Activated CD8-positive, alpha-beta memory T cell treated with anti-CD3 and anti-CD28 coated beads for 48 hours (primary cell): ENCODE measurements around the gene TH.

Source experiments
- DNase-seq, 3 experiments: peaks; one replicate each; pipeline ENCODE4 v3.0.0-alpha.2; 2020; ENCODE audit warnings: low read depth in 2 of 3, low spot score in 2 of 3

Gene TH

DNA sequence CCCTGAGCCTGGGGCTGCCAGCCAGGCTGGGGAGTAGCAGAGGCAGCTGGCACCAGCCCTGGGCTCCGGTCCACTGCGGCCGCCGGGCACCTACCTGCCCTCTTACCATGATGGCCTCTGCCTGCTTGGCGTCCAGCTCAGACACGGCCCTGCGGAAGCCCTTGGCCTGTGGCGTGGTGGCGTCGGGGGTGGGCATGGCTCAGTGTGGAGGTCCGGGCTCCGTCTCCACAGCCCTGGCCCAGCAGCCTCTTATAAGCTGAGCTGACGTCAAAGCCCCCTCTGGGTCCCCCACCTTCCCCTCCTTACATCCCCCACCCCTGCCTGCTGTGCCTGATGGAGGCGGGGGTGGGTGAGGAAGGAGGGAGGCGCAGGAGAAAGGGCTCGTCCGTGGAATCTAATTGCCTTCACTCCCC, at the start of gene TH:
Gene TH, minus strand, starts transcription at position 225 of the 413 bp plus-strand sequence. Its CDS starts 29 bp downstream, at position 196.
- DNase-seq: no peak

GRCh38 chr11:2221024-2221423, 49.4 kb upstream of the TH start:
- no peak for DNase-seq

DNA sequence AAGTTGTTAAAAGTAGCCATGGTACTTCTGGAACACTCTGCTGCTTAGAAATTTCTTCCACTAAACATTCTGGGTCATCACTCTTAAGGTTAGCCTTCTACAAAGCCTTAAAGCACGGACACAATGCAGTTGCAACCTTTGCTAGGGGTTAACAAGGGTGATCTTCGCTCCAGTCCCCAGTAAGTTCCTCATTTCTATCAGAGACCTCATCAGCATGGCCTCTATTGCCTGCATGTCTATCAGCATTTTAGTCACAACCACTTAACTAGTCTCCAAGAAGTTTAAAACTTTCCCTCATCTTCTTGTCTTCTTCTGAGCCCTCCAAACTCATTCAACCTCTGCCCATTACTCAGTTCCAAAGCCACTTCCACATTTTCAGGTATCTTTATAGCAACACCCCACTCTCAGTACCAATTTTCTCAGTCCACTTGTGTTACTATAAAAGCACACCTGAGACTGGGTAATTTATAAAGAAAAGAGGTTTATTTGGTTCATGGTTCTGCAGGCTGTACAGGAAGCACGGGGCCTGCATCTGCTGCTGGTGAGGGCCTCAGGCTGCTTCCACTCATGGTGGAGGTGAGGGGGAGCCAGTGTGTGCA, 48.7 kb upstream of the TH start:
- DNase-seq: no peak

DNA sequence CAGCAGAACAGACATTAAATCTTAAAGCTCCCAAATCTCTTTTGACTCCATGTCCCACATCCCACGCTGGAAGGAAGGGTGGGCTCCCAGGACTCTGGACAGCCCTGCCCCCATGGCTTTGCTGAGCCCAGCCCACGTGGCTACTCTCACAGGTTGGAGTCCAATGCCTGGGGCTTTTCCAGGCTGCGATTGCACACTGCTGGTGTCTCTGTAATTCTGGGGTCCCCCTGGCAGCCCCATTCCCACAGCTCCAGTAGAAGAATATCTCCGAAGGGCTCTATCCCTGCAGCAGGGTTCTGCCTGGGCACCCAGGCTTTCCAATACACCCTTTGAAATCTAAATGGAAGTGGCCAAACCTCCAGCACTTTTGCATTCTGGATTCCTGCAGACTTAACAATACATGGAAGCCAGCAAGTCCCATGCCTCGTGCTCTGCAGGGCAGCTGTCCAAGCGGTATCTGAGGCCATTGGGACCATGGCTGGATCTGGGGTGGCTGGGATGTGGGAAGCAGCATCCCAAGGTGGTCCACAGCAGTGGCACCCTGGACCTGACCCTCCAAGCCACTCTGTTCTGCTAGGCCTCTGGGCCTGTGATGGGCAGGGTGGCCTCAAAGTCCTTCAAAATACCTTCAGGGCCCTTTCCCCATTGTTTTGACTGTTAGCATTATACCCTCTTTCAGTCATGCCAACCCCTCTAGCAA, 47.9 kb upstream of the TH start:
- DNase-seq: no peak

GRCh38 chr11:2218031-2218633, 46.5 kb upstream of the TH start:
- no peak for DNase-seq

GRCh38 chr11:2217211-2218030, 45.8 kb upstream of the TH start:
- DNase-seq: no peak

- no peak for DNase-seq
Observed at GRCh38 chr11:2216400-2217064, 44.9 kb upstream of the TH start.

DNA sequence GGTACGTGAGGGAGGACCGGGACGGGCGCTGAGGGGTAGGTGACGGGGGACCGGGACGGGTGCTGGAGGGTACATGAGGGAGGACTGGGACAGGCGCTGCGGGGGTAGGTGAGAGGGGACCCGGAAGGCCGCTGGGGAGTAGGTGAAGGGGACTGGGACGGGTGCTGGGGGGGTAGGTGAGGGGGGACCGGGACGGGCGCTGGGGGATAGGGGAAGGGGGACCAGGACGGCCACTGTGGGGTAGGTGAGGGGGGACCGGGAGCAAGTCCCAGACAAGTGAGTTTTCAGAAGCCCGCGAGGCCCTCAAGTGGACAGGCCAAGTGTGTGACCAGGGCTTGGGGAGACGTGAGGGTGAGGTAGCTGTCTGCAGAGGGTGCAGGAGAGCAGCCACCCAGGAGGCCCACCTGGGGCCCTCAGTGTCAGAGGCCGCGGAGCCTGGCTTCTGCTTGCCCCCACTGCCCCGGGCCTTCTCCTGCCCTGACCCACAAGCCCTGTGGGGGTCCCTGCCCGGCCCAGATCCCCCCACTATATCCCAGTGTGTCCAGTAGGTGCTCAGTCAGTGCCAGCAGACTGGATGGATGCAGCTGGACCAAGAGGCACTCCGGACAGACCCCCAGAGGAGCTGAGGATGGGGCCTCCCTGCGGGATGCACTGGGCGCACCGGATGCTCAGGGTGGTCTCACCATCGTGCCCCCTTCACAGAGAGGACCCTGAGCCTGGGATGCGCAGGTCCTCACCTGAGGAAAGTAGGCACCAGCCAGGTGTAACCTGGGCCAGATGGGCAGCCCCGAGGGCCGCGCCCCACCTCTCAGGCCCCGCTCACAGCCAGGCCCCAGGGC, 44.2 kb upstream of the TH start:
- DNase-seq: no peak

DNA sequence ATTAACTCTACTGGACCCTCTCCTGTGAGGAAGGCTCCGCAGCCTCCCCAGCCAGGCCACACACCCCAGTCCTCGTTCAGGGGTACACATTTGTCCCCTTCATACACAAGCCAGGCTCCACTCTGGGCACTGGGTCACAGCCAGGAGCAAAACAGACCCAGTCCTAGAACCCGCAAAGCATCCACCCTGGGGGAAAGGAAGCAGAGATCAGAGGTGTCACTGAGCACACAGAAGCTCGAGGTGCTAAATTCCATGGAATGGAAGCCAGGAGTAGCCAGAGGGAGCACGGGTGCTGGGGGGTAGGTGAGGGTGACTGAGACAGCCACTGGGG, 43.6 kb upstream of the TH start:
- no peak for DNase-seq

DNA sequence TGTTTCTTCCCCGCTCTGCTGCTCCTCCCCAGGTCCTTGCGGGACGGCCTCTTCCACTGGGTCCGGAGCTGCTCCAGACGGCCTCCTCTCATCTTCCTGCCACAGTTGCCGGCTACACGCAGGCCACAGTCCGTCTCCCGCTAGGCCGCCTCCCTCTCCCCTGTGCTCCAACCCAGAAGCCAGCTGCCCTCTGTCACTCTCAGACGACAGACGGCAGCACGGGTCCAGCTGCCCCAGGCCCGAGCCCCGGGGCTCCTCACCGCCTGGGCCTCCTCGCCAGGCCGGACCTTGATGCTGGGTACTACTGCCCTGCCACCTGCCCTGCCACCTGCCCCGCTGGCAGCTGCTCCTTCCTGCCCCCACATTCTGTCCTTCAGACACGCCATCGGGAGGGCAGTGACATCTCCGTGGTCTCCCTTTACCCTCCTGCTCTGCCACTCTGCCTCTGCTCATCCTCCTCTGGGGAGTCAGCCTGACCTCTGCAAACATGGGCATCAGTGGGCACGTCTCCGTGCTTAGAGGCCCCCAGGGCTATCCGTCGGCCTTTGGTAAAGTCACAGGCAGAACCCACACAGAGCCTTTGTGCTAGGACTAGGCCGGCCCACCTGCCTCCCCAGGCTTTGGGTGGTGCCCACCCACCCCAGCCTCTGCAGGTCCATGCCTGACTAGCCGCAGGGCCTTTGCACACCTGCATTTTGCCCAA, 43.1 kb upstream of the TH start:
- DNase-seq: no peak

- no peak for DNase-seq
Observed at GRCh38 chr11:2213890-2214526, 42.4 kb upstream of the TH start.

DNA sequence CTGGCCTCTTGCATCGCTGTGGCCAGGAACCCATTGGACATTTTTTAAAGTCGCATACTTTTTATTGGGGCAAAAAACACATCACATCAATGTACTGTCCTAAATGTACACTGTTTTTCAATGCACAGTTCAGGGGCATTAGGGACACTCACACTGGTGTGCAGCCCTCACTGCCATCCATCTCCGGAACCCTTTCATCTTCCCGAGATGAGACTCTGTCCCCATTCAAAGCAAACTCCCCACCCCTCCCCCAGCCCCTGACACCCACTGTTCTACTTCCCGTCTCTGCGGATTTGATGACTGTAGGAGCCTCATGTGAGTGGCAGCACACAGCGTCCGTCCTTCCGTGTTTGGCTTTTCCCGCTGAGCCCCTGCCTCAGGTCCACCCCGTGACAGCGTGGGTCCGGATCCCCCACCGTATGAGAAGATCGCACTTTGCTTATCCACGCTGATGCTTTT, 41.8 kb upstream of the TH start:
- no peak for DNase-seq

- DNase-seq: no peak
Observed at GRCh38 chr11:2212411-2213251, 41.0 kb upstream of the TH start.

DNA sequence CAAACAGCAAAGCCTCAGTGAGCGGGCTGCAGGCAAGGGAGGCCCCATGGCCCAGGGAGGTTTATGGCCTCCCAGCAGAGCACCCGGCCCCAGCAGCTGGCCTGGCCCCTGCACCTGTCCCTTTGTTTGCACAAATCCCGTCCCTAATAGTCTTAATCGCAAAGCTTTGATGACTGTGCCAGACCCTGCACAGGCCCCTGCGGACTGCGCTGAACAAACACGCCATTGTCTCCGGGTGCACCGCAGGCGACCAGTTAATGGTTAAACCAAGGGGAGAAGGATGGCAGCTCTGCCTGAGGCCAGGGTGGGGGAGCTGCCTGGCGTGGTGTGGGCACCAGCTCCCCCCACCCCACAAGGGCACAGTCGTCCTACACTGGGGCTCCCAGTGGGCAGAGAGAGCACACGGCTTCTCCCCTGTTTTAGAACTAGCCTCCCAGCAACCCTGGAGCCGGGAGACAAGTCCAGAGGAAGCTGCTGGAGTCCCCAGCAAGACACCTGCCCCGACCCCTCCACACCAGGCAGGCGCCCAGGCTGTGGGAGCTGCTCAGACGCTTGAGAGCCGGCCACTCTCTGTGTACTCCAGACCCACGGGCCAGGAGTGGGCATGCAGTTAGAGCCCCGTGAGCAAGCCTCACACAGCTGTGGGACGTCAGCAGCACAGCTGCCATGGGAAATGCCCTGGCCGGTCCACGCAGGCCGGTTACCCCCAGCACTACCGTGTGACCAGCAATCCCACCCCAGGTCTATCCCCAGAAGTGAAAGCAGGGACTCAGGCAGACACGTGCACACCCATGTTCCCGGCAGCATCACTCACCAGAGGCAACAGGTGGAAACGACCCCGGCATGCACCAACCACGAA, 39.7 kb upstream of the TH start:
- DNase-seq: no peak

DNA sequence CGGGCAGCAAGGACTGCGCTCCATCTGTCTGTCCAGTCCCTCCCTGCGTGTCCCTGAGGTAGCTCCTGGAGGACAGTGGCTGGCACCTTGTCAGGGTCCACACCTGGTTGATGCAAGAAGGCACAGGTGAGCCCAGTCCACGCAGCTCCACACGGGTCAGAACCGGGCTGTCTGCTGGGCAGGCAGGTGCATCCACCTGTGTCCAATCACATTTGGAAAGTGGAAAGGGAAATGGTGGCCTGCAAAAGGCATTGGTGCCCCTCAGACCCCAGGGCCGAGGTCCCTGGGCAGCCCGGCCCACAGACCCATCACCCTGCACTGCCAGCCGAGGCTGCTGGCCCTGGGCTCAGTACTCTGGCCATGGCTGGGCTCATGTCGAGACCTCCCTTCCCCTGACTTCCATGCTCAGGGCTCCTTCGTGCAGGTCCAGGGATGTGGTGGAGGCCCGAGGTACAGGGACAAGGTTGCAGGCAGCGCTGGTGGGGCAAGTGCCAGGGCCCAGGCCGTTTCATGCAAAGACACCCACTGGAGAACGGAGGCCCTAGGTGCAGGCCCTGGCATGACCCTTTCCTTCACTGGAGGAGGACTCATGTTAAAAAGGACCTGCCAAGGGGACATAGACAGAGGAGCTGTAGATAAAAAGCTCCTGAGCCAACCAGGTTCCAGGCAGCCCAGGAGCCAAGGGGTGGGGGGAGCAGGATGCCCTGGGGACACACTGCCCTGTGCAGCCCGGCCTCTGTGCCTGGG, 38.9 kb upstream of the TH start:
- no peak for DNase-seq

DNA sequence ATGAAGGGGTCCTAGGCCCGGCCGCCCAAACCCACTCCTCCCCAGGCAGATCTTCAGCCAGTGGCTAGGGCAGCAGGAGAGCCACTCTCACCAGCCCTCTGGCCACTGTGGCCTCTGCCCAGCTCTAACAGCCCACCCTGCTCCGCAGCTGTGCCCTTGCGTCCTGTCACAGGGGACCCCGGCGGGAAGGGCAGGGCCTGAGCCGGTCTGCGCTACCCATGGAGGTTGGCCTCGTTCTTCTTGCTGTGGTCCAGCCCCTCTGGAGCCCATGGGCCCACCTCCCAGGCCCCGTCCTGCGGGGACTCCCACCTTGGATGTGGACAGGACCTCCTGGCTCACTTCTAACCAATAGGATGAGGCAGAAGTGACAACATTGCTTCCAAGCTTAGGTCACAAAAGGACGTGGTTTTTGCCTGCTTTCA, 38.3 kb upstream of the TH start:
- DNase-seq: no peak

DNA sequence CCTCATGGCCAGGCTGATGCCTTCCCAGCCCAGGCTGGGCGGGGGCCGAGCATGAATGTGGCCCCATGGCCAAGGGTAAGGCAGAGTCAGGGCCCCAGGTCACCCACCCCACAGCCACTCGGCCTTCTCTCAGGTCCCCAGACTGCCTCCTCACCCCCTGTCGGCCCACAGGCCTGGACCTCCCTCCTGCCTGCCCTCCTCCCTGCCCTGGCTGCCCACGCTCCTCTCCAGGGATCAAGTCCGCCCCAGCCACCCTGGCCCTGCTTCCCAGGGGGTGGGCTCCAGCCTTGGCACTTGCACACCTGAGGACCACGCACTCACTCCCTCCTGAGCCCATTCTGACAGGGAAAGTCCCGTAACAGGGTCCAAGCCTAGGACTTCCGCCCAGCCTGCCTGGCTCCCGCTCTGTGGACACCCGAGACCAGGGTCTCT, 37.8 kb upstream of the TH start:
- no peak for DNase-seq
